ENCODE results near the gene MED9. TPM values are rescaled to one million over a fixed set of nuclear protein-coding genes. Genes with fewer than 3 reads are reported as not detected.

Gene MED9
- total and polyA plus RNA-seq, 2 of the 8 experiments (the other 6 are each of a cell fraction or from before 2014, with no cell fraction given), result 15.8 to 19.7 TPM

- Histone ChIP-seq H2AFZ (ENCODE audit: low read length) (no peak overlapping the region), H3K23ac (ENCODE audit: insufficient read length) (no peak overlapping the region), H3K14ac (ENCODE audit: insufficient read length) (no peak overlapping the region)
Observed at GRCh38 chr17:17497065-17497844, 20.5 kb downstream of the MED9 start.

More at GRCh38 chr17:17497065-17497844, 20.5 kb downstream of the MED9 start:
- TF ChIP-seq ASH2L (IDR thresholded peaks at IDR 0.05; ENCODE audit: low read length) (peak; percentile 57), BRCA1 (IDR thresholded peaks at IDR 0.05; ENCODE audit: low read depth, low read length) (no peak), CREB1 (IDR thresholded peaks at IDR 0.05) (no peak), SUZ12 (IDR thresholded peaks at IDR 0.05; ENCODE audit: low read length) (no peak), RAD21 (IDR thresholded peaks at IDR 0.05 in 1 of 2, conservative IDR thresholded peaks at IDR 0.05 in 1 of 2; ENCODE audit: low read depth in 2 of 2, low read length in 2 of 2) (no peak)
- TF ChIP-seq, protein P1, sequence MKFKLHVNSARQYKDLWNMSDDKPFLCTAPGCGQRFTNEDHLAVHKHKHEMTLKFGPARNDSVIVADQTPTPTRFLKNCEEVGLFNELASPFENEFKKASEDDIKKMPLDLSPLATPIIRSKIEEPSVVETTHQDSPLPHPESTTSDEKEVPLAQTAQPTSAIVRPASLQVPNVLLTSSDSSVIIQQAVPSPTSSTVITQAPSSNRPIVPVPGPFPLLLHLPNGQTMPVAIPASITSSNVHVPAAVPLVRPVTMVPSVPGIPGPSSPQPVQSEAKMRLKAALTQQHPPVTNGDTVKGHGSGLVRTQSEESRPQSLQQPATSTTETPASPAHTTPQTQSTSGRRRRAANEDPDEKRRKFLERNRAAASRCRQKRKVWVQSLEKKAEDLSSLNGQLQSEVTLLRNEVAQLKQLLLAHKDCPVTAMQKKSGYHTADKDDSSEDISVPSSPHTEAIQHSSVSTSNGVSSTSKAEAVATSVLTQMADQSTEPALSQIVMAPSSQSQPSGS (IDR thresholded peaks at IDR 0.05; ENCODE audit: low read length), result no peak
- no peak overlapping the region for H2BK20ac ChIP-seq (ENCODE audit: low read length)
- 0 out of 2 replicates have a peak overlapping the region, but pooled peaks have one; percentile 72 for H2BK15ac ChIP-seq (ENCODE audit: low read length)
- peaks cover 14 to 26% (median 22%) of the 10 kb centered on the region in 4 experiments; a peak in 6 of 7 replicates for H3K27me3 ChIP-seq (replicated peaks in 1 of 4; ENCODE audit: control insufficient read depth in 3 of 4, extremely low read depth in 1 of 4, insufficient read depth in 3 of 4, low read length in 3 of 4)
- DNase-seq (ENCODE audit: low read depth in 1 of 2, low spot score in 2 of 2) (no peak), FAIRE-seq (no peak)
- no peak overlapping the region for H4K91ac ChIP-seq (replicated peaks; ENCODE audit: insufficient read length, low read length)
- H3K4me1 ChIP-seq (replicated peaks in 1 of 4; ENCODE audit: control insufficient read depth in 3 of 4, insufficient read depth in 4 of 4, low read length in 3 of 4), result peaks cover 5 to 29% (median 22%) of the 10 kb centered on the region in 4 experiments
- no peaks in the 10 kb centered on the region for H3K79me2 ChIP-seq (ENCODE audit: control insufficient read depth in 1 of 2, insufficient read depth in 2 of 2, low read length in 2 of 2)
- H3K4me2 ChIP-seq (ENCODE audit: insufficient read depth in 1 of 2, low read depth in 2 of 2, low read length in 2 of 2), result peak overlapping the region; percentile 89 to 99
- peaks cover 23% of the 10 kb centered on the region; the same call in 1 of the 2 replicates for H3K23me2 ChIP-seq (ENCODE audit: low read depth, low read length)
- no peaks in the 10 kb centered on the region for H3K9me3 ChIP-seq (ENCODE audit: insufficient read depth in 2 of 2, low read depth in 1 of 2, low read length in 1 of 2)
- H3K18ac ChIP-seq (ENCODE audit: extremely low read depth, low read length), result no peak overlapping the region; the same call in 1 of the 2 replicates
- POLR2A ChIA-PET (ENCODE audit: partially characterized antibody), result interaction anchor here (0.6 to 4.7 kb wide), 29 partner anchors 14 to 288 kb away, joined by 3 to 26 read pairs (median 4); partner anchors contain the start of genes MED9 and PEMT
- peak overlapping the region; percentile 50; the same call in 1 of the 2 replicates for H2BK12ac ChIP-seq (ENCODE audit: low read depth, low read length)
- H2BK5ac ChIP-seq (ENCODE audit: low read depth, low read length), result no peak overlapping the region; the same call in 1 of the 2 replicates
- H3K27ac ChIP-seq (ENCODE audit: low read depth, low read length), result no peak overlapping the region
- H2AK5ac ChIP-seq (ENCODE audit: low read depth, low read length), result 0 out of 2 replicates have a peak overlapping the region, but pooled peaks have one; percentile 61
- no peak overlapping the region for H3K56ac ChIP-seq (replicated peaks; ENCODE audit: insufficient read length, low read depth, low read length)
- no peak overlapping the region for H2BK120ac ChIP-seq (replicated peaks; ENCODE audit: low read depth, low read length)
- no peak overlapping the region for H4K8ac ChIP-seq (ENCODE audit: extremely low read depth, insufficient read depth, low read length)
- WGBS, 2 experiments (ENCODE audit: extremely low coverage in 1 of 2, insufficient coverage in 1 of 2, insufficient read length in 1 of 2, insufficient replicate concordance in 2 of 2, low coverage in 1 of 2, low lambda C conversion rate in 2 of 2, missing lambda C conversion rate in 1 of 2), result 45% methylated on average over 19 of the region's 19 CpGs; no CpG with 5 or more reads in 1 of the 2 experiments
- no peak overlapping the region for H3K4ac ChIP-seq (replicated peaks; ENCODE audit: insufficient read length, low read depth, low read length)
- peaks cover 9 to 11% of the 10 kb centered on the region in 2 experiments for H4K20me1 ChIP-seq (replicated peaks in 1 of 2; ENCODE audit: control insufficient read depth in 1 of 2, insufficient read depth in 2 of 2, low read length in 2 of 2)
- CTCF ChIA-PET (ENCODE audit: partially characterized antibody), result interaction anchor here (0.5 to 6.4 kb wide), 47 partner anchors 9 to 498 kb away, joined by 3 to 81 read pairs (median 4); partner anchors contain the start of gene PEMT
- H3K9ac ChIP-seq (replicated peaks in 1 of 4; ENCODE audit: extremely low read depth in 1 of 4, low read depth in 3 of 4, low read length in 3 of 4), result no peak overlapping the region
- peaks cover 0 to 1% (median under 1%) of the 10 kb centered on the region in 4 experiments; a peak in 1 of 8 replicates for H3K36me3 ChIP-seq (ENCODE audit: control insufficient read depth in 2 of 4, insufficient read depth in 4 of 4, low read length in 3 of 4)
- H3K79me1 ChIP-seq (ENCODE audit: low read depth, low read length), result no peaks in the 10 kb centered on the region; the same call in 1 of the 2 replicates
- H3K4me3 ChIP-seq (ENCODE audit: extremely low read depth in 1 of 4, insufficient read depth in 2 of 4, low read depth in 3 of 4, low read length in 4 of 4), result peak overlapping the region in 3 of 4 experiments; percentile 32 to 70 (median 40); a peak in 6 of 8 replicates
- no peak overlapping the region for H4K5ac ChIP-seq (ENCODE audit: insufficient read length, low read depth, low read length)
